Measurements from ENCODE around the gene PLBD1. TPM values are rescaled to one million over a fixed set of nuclear protein-coding genes. Genes with fewer than 3 reads are reported as not detected.

The PLBD1 gene
- total RNA-seq, 1 experiment from 2014 or later = 13.8 TPM

DNA sequence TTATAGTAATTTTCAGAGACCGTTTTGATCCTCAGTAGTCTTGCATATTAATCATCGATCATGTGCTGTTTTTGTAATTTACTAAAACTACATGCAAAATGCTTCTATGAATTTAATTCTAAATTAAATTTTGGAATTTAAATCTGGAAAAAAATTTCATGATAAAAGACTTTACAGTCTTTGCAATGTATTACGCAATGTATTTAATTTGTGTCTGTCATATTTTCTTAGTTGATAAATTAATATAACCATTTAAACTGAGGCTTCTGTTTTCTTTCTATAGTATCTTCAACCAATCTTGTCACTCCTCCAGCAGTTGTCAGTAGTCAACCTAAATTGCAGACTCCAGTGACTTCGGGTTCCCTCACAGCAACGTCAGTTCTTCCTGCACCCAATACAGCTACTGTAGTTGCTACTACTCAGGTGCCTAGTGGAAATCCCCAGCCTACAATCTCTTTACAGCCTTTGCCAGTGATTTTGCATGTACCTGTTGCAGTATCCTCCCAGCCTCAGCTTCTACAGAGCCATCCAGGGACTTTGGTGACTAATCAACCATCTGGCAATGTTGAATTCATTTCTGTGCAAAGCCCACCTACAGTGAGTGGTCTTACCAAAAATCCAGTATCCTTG, 107.4 kb downstream of the PLBD1 start:
- CTCF ChIA-PET = no interaction called here
- Histone ChIP-seq H3K79me2 (ENCODE audit: low read depth) (no peaks in the 10 kb centered on the region; the same call in 1 of the 2 replicates), H3K4me3 (no peak overlapping the region), H3K9me2 (ENCODE audit: insufficient read depth) (no peaks in the 10 kb centered on the region), H2AFZ (no peak overlapping the region), H3K27ac (no peak overlapping the region), H3K36me3 (ENCODE audit: low read depth) (peaks cover 27% of the 10 kb centered on the region), H4K20me1 (ENCODE audit: insufficient read depth) (no peaks in the 10 kb centered on the region; the same call in 1 of the 2 replicates), H3K4me1 (replicated peaks; ENCODE audit: insufficient read depth) (no peaks in the 10 kb centered on the region), H3K4me2 (no peak overlapping the region), H3F3A (ENCODE audit: insufficient read depth, low read depth) (no peaks in the 10 kb centered on the region), H3K27me3 (ENCODE audit: insufficient read depth, low read depth) (no peaks in the 10 kb centered on the region), H3K9me3 (ENCODE audit: insufficient read depth, low read depth) (0 out of 2 replicates have a peak, but pooled peaks cover 3% of the 10 kb centered on the region)
- POLR2A ChIA-PET (ENCODE audit: unreplicated experiment) = no interaction called here
- intact Hi-C loops (cut with micrococcal nuclease; ENCODE audit: unreplicated experiment) = no loop called here
- no peak for TF ChIP-seq EZH2 (IDR thresholded peaks at IDR 0.05; ENCODE audit: low read depth)
- TF ChIP-seq, protein P1, sequence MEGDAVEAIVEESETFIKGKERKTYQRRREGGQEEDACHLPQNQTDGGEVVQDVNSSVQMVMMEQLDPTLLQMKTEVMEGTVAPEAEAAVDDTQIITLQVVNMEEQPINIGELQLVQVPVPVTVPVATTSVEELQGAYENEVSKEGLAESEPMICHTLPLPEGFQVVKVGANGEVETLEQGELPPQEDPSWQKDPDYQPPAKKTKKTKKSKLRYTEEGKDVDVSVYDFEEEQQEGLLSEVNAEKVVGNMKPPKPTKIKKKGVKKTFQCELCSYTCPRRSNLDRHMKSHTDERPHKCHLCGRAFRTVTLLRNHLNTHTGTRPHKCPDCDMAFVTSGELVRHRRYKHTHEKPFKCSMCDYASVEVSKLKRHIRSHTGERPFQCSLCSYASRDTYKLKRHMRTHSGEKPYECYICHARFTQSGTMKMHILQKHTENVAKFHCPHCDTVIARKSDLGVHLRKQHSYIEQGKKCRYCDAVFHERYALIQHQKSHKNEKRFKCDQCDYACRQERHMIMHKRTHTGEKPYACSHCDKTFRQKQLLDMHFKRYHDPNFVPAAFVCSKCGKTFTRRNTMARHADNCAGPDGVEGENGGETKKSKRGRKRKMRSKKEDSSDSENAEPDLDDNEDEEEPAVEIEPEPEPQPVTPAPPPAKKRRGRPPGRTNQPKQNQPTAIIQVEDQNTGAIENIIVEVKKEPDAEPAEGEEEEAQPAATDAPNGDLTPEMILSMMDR (conservative IDR thresholded peaks at IDR 0.05) = no peak
- no TSS peak for BruUV-seq (replicated peaks)
- DNase-seq = no peak

DNA sequence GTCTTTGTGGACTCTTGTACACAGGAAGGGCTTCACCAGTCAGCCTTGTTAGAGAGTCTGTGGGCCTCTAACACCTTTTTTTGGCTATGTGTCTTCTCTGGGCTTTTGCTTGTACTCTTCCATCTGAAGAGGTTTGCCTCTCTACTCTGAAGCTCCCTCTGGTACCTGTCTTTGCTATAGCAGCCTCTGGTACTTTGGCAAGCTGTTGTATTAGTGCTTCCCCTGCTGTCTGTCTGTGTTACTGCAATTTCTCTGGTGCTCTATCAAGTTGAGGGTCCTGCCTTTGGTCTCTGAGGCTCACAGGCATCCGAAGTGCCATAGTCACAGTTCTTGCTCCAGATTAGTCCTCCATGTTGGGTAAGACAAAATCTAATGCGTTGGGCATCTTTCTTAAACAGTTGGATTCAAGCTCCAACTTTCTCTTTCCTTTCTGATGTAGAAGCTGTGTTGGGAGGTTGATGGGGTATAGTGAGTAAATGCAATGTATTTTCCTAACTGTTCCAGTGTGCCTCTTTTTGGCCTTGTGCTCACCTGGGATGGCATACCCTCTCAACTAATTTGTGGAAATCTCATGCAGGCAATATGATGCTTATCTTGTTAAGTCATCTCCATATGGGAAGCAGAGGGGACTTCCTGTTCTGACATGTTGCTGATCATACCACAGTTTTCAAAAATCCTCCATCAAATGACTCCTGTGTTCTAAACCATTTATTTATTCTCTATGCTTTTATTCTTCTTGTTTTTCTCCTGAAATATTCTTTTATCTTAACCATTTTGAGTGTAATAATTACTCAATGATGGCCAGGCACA, 113.4 kb downstream of the PLBD1 start:
- H4K20me1 ChIP-seq (ENCODE audit: insufficient read depth) = peaks cover 11% of the 10 kb centered on the region
- peak in 1 of 2 experiments; percentile 11 for DNase-seq
- H3K27me3 ChIP-seq (ENCODE audit: insufficient read depth, low read depth) = no peaks in the 10 kb centered on the region
- ChIA-PET POLR2A (ENCODE audit: unreplicated experiment) (no interaction called here), CTCF (interaction anchor here (0.6 to 1.3 kb wide), 5 partner anchors 10 to 268 kb away, joined by 3 to 7 read pairs (median 4); no protein-coding TSS in a partner anchor)
- peaks cover 4% of the 10 kb centered on the region; the same call in 1 of the 2 replicates for H3K9me2 ChIP-seq (ENCODE audit: insufficient read depth)
- TF ChIP-seq, protein P1 (conservative IDR thresholded peaks at IDR 0.05) = peak; percentile 60
- no peak for TF ChIP-seq EZH2 (IDR thresholded peaks at IDR 0.05; ENCODE audit: low read depth)
- intact Hi-C loops (cut with micrococcal nuclease; ENCODE audit: unreplicated experiment) = no loop called here
- H3F3A ChIP-seq (ENCODE audit: insufficient read depth, low read depth) = no peaks in the 10 kb centered on the region
- H2AFZ ChIP-seq = no peak overlapping the region
- H3K36me3 ChIP-seq (ENCODE audit: low read depth) = peaks cover 34% of the 10 kb centered on the region
- no peak overlapping the region for H3K27ac ChIP-seq
- no peaks in the 10 kb centered on the region for H3K9me3 ChIP-seq (ENCODE audit: insufficient read depth, low read depth)
- peaks cover 8% of the 10 kb centered on the region; the same call in 1 of the 2 replicates for H3K79me2 ChIP-seq (ENCODE audit: low read depth)
- BruUV-seq (replicated peaks) = no TSS peak
- no peak overlapping the region for H3K4me2 ChIP-seq
- H3K4me1 ChIP-seq (replicated peaks; ENCODE audit: insufficient read depth) = no peaks in the 10 kb centered on the region
- no peak overlapping the region for H3K4me3 ChIP-seq

Other genes starting within 250 kb of the PLBD1 start
- 72.2 and 94.7 TPM in 2 replicates for gene ATF7IP, start 202.2 kb downstream of the PLBD1 start, total RNA-seq (2021)
- gene GUCY2C, start 128.7 kb upstream of the PLBD1 start, total RNA-seq (2021) = not detected in 2 replicates
- 65.8 and 124 TPM in 2 replicates for gene WBP11, start 235.6 kb upstream of the PLBD1 start, total RNA-seq (2021)
- 3.3 and 4.0 TPM in 2 replicates for gene C12orf60, start 235.8 kb upstream of the PLBD1 start, total RNA-seq (2021)
- not detected in 2 replicates for gene SMCO3, start 246.3 kb upstream of the PLBD1 start, total RNA-seq (2021)